GM10266 (cell line): Measurements from ENCODE around the gene RAD51B.

Source experiments
- DNase-seq: peaks from one replicate; pipeline ENCODE4 v3.0.0; 2012; ENCODE audit errors: extremely low spot score
- TF ChIP-seq, protein P1 (sequence below): IDR thresholded peaks from 2 replicates; pipeline ENCODE4 v1.5.1; 2012; ENCODE audit warnings: mild to moderate bottlenecking, low read depth; ENCODE audit not compliant: control insufficient read depth, insufficient read depth; ENCODE audit errors: missing control alignments

RAD51B gene

GRCh38 chr14:68557648-68558047 lies 738.1 kb downstream of the RAD51B start:
- TF ChIP-seq, protein P1, sequence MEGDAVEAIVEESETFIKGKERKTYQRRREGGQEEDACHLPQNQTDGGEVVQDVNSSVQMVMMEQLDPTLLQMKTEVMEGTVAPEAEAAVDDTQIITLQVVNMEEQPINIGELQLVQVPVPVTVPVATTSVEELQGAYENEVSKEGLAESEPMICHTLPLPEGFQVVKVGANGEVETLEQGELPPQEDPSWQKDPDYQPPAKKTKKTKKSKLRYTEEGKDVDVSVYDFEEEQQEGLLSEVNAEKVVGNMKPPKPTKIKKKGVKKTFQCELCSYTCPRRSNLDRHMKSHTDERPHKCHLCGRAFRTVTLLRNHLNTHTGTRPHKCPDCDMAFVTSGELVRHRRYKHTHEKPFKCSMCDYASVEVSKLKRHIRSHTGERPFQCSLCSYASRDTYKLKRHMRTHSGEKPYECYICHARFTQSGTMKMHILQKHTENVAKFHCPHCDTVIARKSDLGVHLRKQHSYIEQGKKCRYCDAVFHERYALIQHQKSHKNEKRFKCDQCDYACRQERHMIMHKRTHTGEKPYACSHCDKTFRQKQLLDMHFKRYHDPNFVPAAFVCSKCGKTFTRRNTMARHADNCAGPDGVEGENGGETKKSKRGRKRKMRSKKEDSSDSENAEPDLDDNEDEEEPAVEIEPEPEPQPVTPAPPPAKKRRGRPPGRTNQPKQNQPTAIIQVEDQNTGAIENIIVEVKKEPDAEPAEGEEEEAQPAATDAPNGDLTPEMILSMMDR: no peak
- no peak for DNase-seq

DNA sequence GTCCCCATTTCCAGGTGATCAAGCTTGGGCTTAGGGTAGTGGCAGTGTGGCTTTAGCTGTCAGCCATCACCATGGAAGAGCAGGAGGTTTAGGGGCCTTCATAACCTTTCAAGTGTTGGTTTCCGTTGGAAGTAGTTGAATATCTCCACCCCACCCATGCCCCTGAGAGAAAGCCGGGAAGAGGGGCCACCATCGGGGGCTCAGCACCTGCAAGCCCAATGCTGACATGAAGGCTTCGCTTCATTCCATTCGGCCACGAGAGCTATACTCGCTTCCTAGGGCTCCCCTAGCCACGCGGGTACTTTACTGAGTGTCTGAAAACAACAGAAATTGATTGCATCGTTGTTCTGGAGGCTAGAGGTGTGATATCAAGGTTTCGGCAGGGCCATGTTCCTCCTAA lies 738.5 kb downstream of the RAD51B start:
- TF ChIP-seq, protein P1: no peak
- no peak for DNase-seq

- DNase-seq: no peak
- TF ChIP-seq, protein P1: no peak
Measured at GRCh38 chr14:68559949-68560348, 740.4 kb downstream of the RAD51B start.

GRCh38 chr14:68561531-68562007 lies 742.0 kb downstream of the RAD51B start:
- DNase-seq: no peak
- TF ChIP-seq, protein P1: no peak

DNA sequence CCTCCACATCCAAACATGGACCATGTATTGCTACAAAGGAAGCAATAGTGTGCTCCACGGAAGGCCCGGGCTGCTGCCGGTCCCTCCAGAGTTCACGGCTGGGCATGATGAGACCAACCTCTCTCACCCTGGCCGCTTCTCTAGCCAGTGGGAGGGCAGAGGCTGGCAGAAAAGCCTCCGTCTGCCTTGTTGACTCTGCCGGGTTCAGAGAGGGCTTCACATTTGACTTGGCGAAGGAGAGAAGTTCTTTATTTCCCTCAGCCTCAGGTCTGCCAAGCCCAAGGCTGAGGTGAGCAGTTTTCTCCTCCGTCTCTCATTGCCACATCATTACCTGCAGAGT lies 743.3 kb downstream of the RAD51B start:
- TF ChIP-seq, protein P1: no peak
- DNase-seq: no peak

GRCh38 chr14:68563251-68564131 lies 743.9 kb downstream of the RAD51B start:
- DNase-seq: no peak
- TF ChIP-seq, protein P1: no peak

GRCh38 chr14:68564191-68564825 lies 744.7 kb downstream of the RAD51B start:
- DNase-seq: no peak
- TF ChIP-seq, protein P1: no peak
